Stimulated activated CD4-positive, alpha-beta T cell treated with anti-CD3 and anti-CD28 coated beads, Interleukin-12 subunit alpha, Interleukin-12 subunit beta, amount 100 ng/mL, for 24 hours (primary cell): Measurements from ENCODE around the gene DEPDC5.

ENCODE experiments used
- DNase-seq, 2 experiments: peaks; one replicate each; pipeline ENCODE4 v3.0.0-alpha.2; 2020; ENCODE audit warnings: low read depth in 2 of 2

Gene DEPDC5

DNA sequence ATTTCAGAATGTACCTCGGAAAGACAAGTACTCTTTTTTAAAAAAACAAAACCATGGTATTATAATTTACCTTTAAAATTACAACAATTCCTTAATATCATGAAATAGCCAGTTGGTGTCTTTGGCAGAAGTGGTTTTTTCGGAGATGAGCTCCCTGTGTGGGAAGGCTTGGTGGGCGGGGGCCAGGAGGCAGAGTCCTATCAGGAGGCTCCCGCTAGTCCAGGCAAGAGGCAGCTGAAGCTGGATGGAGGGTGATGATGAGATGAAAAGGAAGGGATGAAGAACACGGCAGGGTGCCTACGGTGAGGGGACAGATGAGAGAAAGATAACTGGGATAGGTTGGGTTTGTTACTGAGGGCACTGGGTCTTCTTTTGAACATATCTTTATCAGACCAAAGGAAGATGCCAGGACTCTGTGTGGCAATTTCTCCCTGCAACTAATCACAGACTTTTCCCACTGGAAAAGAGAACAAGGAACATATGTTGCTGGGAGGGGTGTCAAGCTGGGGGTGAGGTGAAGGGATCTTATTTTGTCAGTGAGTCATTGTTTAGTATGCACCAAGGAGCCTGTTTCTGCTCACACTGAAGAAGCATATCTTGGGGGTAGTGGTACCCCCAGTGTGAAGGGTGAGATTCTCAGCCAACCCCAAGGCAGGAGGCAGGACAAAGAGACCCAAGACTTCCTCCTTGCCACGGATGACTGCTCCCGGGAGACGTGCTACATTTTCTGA lies 99.0 kb downstream of the DEPDC5 start:
- DNase-seq = no peak

DNA sequence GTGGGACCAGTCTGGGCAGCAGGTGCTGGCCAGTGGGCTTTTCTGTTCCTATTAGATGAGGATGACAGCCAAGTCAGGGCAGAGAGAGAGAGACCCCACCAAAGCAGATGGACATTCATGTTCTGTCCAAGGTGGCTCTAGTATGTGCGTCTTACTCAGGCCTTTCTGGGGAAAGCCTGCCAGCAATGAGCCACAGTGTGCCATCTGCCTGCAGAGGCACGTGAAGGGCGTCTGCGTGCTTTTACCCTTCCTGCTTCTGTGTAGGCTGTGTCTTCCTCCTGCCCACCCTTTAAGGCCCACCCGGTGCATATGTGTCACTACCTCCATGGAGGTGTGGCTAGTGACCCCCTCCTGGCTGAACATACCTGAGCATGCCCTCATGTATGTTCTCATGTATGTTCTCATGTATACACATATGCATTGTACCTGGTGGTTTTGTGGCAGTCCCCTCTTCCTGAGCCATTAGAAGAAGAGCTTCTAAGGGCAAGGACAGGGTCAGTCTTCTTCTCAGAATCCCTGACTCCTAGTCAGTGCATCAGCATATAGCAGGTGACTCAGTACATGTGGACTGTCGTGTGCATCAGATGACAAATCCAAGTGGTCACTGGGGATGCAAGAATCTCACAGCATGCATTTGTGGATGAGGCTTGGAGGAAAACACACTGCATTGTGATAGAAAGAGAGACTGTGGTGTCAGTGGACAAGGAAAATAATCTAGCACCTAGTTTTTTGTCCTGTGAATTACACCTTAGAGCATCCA lies 100.1 kb downstream of the DEPDC5 start:
- no peak for DNase-seq

DNA sequence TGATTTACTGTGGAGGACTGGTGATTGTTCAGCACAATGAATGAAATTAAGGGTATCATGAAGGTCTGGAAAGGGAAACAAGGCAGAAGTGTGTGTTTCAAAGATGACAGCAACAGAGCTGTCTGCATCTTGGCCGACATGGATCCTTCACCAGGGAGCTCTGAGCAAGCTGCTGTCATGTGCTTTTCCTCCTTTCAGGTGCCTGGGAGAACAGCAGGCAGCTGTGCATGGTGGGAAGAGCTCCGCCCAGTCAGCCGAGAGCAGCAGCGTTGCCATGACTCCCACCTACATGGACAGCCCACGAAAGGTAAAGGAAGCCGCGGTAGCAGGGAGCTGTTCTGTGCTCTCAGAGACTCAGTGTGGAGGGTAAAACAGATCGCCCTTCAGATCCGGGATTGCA lies 103.4 kb downstream of the DEPDC5 start:
- no peak for DNase-seq

DNA sequence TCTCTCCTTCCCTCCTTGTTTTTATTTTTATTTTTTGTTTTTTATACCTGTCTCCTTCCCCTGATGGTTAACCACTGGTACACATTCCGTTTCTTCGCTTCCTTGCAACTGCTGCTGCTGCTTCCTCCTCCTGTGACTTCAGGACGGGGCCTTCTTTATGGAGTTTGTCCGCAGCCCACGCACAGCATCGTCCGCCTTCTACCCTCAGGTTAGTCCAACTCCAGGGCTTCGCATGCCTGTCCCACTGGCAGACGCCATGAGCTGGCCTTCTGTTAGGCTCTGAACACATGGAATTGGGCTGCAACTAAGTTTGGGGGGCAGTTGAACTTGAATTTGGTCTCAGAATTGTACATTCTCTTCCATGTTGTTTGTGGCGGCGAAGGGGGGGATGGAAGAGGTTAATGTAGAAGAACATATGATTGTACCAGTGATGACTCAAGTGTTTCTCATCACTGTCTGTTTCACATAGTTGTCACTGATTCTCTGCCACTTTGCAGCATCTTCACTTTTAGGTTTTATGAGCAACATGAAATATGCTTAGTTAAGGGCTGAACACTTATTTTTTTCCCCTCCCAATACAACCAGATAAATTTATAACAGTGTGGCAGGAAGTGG lies 107.5 kb downstream of the DEPDC5 start:
- DNase-seq = peak in 1 of 2 experiments; percentile 4

DNA sequence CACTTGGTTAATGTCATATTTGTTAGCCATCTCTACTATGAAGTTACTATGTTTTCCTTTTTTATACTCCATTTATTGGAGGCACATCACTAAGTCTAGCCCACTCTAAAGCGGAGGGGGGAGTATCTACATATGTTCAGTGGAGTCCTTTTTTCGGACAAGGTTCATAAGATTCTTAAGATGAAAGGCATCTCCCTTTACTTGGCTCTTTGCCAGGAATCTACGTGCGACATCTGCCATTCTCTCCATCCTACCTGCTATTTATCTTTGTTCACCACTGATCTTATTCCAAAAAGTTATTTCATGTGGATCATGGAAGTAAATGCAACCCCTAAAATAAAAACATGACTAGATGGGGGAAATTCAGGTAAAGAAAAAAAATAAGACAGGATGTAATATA lies 113.1 kb downstream of the DEPDC5 start:
- no peak for DNase-seq

DNA sequence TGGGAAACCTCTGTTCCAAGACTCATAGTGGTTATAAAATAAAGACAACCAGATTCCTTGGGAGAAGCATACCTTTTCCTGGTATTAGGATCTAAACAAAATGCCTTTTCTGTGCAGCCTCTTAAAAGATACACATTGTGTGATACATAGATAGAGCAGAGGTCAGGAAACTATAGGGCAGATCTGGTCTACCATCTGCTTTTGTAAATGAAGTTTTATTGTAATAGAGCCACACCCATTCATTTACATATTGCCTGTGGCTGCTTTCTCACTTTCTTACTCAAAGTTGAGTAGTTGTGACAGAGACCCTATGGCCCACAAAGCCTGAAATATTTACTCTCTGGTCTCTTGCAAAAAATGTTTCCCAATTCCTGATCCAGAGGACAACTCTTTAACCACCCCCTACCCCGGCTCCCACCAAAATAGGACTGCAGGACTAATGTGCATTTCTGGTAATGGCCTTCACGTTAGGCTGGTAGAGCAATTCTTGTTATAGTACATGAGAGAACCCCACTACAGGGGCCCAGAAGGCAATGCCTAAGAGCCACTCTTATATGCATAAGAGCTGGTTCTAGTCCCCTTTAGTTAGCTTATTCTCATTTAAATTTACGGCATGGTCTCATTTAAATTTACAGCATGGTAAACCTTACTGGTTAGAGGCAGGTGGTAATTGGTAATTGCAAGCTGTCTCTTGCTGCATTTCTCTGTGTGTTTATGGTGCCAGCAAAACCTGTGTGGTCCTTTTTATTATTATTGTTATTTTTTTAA lies 113.8 kb downstream of the DEPDC5 start:
- DNase-seq = no peak

DNA sequence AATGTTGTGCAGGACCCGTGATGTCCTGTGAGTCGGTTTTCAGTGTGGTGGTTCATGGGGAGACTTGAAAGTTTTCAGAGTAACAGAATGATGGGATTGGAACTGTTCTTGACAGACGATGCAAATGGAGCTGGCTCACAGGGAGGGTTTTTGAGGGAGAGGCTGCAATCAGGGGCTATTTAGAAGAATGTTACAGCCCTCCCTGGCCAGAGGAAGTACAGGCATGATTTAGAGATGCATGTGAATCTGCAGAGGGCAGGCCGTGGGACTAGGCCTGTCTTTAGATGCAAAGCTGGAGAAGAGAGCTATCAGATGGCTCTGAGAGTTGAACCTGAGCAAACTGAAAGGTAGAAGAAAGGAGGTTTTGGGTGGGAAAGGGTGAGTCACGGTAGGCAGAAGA lies 115.9 kb downstream of the DEPDC5 start:
- DNase-seq = no peak

DNA sequence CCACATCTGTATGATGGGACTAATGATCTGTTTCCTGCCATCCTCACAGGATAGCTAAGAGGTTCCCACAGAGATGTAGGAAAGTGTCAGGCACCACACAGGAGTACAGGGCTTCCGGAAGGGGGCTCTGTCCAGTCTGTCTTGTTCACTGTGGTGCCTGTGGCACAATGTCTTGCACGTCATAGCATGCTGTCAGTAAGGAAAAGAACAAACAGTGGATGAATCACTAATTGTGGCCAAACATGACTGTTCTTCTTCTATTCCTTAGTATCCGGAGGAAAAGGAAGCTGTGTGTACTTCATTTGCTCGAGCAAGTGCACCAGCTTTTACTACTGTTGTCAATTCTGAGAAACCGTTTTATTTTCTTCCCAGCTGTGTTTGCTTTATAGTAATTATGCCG lies 117.1 kb downstream of the DEPDC5 start:
- DNase-seq = no peak

DNA sequence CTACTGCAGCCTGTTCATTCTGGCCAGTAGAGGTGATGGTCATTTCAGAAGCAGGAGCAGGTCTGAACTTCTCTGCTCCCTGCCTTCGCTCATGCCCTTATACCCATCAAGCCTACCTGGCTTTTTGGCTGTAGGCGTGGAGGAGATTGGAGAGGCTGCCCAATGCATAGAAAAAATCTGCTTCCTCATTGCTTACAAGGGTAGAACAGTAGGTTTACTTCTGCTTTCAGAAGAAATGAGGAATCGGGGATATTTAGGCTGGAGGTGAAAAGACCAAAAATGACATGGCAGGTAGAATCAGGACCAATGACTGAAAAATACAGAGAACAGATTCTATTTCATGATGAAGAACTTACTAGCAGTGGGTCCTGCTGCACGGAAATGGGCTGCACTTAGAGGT lies 117.7 kb downstream of the DEPDC5 start:
- DNase-seq = no peak

DNA sequence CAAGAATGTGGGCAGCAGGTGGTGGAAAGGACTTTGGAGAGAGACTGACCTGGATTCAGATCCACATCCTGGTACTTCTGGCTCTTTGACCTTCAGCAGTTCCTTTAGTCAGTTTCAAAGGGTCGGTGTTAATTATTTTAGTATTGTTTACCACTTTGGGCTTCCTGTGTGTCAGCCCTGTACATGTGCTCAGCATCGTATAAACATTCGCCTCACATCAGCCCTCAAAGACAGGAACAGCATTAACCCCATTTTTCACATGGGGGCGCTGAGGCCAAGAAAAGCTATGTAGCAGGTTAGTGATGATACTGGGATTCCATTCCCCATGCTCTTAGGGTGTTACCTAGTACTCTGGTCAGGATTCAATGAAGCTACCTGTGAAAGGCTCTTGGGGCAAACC lies 118.4 kb downstream of the DEPDC5 start:
- DNase-seq = no peak

DNA sequence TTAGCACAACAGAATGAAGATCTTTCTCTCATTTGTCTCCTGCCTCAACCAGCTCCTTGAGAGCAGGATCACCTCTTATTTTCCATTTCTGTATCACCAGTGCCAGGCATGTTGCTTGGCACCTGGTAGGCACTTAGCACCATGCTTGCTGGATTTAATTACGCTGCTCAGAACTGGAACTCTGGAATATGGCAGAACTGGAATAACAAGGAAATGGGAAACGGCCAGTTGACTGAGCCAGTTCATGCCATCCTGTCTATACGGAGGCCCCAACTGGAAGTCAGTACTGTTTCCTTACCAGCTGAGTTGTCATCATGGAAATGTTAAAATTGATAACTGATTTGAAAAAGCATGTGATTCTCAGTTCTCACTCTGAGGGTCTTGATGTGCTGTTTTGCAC lies 121.0 kb downstream of the DEPDC5 start:
- DNase-seq = no peak

DNA sequence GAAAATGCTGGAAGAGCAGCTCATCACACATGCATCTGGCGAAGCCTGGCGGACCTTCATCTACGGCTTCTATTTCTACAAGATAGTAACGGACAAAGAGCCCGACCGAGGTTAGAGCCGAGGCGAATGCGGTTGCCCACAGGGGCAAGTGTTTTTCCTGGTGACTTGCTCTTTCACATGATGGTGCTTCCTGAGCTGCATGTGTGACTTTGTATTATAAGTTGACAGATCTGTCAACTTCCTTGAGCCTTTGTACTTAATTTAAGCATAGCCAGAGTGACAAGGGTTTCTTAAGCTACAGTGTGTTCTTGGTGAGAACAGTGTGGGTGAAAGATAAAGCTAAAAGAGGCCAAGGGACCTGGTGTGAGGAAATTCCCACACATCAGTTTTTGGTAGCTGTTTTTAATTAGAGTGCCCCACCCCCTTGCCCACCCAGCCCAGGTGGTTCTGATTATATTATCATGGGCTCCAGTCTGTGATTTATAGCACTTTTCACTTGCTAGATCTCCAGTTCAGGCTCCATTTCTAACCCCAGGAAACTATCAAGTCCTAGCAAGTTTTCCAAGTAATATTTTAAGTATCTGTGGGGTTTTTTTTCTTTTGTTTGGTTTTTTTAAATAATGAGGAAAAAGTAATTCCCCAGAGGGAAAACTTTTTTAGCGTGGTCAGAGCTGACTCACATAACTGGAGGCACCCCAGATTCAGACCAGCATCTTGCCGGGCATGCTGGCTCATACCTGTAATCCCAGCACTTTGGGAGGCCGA lies 122.5 kb downstream of the DEPDC5 start:
- no peak for DNase-seq

DNA sequence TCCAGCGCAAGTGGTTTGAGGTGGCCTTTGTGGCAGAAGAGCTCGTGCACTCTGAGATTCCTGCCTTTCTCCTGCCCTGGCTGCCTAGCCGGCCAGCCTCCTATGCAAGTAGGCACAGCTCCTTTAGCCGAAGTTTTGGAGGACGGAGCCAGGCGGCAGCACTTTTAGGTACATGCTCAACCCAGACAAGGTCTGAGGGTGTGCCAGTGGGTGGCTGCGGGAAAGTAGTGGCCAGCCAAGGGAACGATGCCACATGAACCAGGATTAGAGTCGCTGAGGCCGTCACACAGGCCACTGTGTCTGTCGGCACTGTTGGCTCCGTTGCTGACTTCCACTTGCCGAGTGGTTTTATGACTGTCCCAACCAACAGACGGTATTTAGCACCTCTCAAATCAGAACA lies 125.8 kb downstream of the DEPDC5 start:
- DNase-seq = no peak

DNA sequence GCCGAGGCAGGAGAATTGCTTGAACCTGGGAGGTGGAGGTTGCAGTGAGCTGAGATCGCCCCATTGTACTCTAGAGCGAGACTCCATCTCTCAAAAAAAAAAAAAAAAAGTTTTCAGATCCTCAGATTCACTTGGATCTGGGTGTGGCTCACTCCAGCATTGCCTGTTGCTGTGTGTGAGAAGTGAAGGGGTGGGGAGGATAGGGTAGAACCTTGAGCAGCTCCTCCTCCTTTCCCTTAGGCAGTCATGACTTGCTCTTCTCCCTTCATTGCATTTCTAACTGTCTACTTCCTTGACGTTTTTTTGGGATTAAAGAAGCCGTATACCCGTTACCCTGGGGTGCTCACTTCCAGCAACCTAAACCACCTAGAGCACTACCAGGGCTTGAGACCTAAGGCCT lies 127.4 kb downstream of the DEPDC5 start:
- no peak for DNase-seq

DNA sequence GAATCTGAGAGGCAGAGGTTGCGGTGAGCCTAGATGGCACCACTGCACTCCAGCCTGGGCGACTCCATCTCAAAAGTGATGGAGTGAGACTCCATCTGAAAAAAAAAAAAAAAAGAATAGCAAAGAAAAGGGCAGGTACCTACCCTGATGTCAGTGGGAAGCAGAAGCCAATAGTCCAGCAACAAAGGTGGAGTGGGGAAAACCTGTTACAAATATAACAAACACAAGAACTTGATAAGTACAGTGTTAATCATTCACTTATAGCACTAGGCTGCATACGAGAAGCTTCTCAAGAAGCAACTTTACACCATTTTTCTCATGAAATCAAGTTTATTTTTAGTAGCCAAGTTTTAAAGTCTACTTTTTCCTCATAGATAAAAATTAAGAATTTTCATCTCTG lies 128.0 kb downstream of the DEPDC5 start:
- no peak for DNase-seq

DNA sequence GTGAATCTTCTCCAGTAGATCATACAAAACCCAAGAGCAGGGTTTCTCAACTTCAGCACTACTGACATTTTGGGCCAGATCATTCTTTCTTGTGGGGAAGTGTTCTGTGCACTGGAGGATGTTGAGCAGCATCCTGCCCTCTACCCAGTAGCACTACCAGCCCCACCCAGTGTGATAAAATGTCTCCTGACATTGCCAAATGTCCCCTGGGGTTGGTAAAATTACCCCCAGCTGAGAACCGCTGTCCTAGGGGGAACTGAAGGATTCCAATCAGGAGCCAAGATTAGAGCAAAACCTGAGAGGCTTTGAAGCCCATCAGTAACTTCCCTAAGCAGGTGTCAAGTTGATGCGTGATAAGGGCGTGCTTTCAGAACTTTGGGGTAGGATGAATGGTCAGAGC lies 129.2 kb downstream of the DEPDC5 start:
- DNase-seq = no peak

DNA sequence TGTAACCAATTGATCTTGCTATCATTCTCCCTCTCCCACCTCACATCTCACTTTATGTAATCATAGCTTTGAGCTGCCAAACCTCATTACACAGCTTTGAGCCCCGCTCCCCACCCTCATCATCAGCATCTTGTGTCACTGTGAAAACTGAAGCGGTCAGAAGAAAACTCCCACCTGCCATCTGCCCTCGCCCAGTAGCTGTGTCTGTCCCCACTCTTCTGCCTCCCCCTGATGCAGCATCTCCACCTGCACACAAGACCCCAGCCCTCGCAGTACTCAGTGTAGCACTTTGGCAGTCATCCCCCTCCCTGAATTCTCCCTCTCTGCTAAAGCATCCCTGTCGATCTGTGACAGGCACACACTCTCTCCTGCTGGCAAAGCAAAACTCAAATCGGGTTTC lies 130.2 kb downstream of the DEPDC5 start:
- DNase-seq = no peak

DNA sequence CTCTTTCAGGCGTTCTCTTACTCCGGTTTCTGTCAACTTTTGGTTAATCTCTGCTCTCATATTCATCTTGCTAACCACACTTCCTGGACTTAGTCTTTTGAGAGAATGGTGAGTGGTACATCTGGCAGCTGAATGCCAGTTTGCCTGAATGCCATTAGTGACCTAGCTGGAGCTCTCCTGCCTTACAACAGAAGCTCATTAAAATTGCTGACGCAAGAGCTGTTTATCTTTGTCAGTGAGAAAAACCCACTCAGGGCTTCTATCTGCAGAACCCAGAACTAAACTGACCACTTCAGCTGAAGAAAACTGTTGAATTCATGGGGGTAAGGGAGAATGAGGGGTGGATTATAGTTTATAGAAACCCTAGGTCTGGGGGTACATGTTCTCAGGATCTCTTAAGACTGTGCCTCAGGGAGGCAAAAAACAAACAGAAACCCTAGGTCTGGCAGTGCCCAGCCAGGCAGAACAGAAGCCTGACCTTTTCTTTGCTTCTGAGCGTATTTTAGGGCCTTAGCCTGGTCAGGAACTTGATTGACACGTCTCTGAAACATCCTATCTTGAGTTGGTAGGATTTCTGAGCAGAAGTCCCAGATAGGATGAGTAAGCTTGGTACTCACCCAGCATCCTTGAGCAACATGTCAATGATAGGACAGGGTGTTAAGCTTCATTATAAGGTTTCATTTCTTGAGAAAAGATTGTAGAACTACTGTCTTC lies 137.7 kb downstream of the DEPDC5 start:
- no peak for DNase-seq

DNA sequence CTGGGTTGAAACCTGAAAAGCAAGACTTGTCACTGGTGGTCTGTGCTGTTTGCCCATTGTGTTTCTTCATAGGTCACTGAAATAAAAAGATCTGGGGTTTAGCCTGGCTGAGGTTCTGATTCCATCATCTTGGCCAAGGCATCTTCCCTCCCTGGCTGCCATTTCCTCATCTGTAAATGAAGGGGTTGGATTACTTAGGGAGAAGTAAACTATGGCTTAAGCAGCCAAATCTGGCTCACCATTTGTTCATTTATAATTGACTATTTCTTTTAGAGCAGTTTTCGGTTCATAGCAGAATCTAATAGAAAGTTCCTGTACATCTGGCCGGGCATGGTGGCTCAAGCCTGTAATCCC lies 138.2 kb downstream of the DEPDC5 start:
- DNase-seq = no peak

DNA sequence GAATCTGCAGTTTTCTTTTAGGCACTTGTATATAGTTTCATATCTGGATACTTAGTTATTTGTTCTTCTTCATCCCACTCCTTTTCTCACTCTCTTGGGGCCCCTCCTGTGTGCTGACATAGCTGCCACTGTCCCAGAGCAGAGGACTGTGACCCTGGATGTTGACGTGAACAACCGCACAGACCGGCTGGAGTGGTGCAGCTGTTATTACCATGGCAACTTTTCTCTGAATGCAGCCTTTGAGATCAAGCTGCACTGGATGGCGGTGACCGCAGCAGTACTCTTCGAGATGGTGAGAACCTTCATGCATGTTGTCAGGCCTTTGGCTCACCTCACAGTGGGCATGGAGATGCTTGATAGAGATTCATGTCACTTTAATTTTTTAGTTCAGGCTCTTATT lies 139.6 kb downstream of the DEPDC5 start:
- DNase-seq = no peak
